ENCODE measurements around the gene SLC23A1. TPM values are rescaled to one million over a fixed set of nuclear protein-coding genes. Genes with fewer than 3 reads are reported as not detected.
A peak's percentile ranks its signal among the peaks of the same experiment; 100 is the strongest.

The SLC23A1 gene
- total and polyA plus RNA-seq, 4 experiments from 2014 or later = not detected

GRCh38 chr5:139374909-139375308, 8.2 kb downstream of the SLC23A1 start:
- Mint-ChIP-seq H3K4me3 (no peak overlapping the region), H3K27me3 (no peaks in the 10 kb centered on the region)
- intact Hi-C loops (cut with micrococcal nuclease) = no loop called here

GRCh38 chr5:139371482-139372435, 11.3 kb downstream of the SLC23A1 start:
- H3K9me3 Mint-ChIP-seq = no peaks in the 10 kb centered on the region
- no peak overlapping the region for H3K27ac Mint-ChIP-seq
- peaks cover 0 to 6% (median under 1%) of the 10 kb centered on the region in 4 donors for H3K4me1 Mint-ChIP-seq
- Histone ChIP-seq H3K4me1 (ENCODE audit: insufficient read depth, low read length) (no peaks in the 10 kb centered on the region), H3K27me3 (ENCODE audit: insufficient read depth, low read length) (no peaks in the 10 kb centered on the region), H3K36me3 (ENCODE audit: insufficient read depth, low read length) (peaks cover 20% of the 10 kb centered on the region), H3K4me3 (ENCODE audit: low read length in 2 of 2) (no peak overlapping the region), H3K27ac (ENCODE audit: low read depth, low read length) (no peak overlapping the region), H3K9me3 (ENCODE audit: control insufficient read depth in 1 of 2, low read length in 2 of 2) (no peaks in the 10 kb centered on the region)
- no peak overlapping the region for H3K4me3 Mint-ChIP-seq
- H3K27me3 Mint-ChIP-seq = no peaks in the 10 kb centered on the region
- intact Hi-C loops (cut with micrococcal nuclease) = no loop called here
- ChIA-PET CTCF (ENCODE audit: partially characterized antibody) (no interaction called here), POLR2A (ENCODE audit: partially characterized antibody) (interaction anchor here (0.8 kb wide), 1 partner anchor 98 kb away, joined by 4 read pairs; no protein-coding TSS in a partner anchor)
- DNase-seq = no peak
- peaks cover 24 to 42% of the 10 kb centered on the region in 2 donors for H3K36me3 Mint-ChIP-seq

More at GRCh38 chr5:139374909-139375308, 8.2 kb downstream of the SLC23A1 start:
- Mint-ChIP-seq H3K27ac (peak overlapping the region in 1 of 7 donors; percentile 41), H3K9me3 (no peaks in the 10 kb centered on the region), H3K4me1 (peaks cover 0 to 6% (median under 1%) of the 10 kb centered on the region in 4 donors), H3K36me3 (peaks cover 18 to 25% of the 10 kb centered on the region in 2 donors)
- CTCF ChIA-PET (ENCODE audit: partially characterized antibody) = no interaction called here
- Histone ChIP-seq H3K27me3 (ENCODE audit: insufficient read depth, low read length) (no peaks in the 10 kb centered on the region), H3K36me3 (ENCODE audit: insufficient read depth, low read length) (peaks cover 12% of the 10 kb centered on the region), H3K9me3 (ENCODE audit: control insufficient read depth in 1 of 2, low read length in 2 of 2) (no peaks in the 10 kb centered on the region), H3K27ac (ENCODE audit: low read depth, low read length) (no peak overlapping the region), H3K4me1 (ENCODE audit: insufficient read depth, low read length) (no peaks in the 10 kb centered on the region), H3K4me3 (ENCODE audit: low read length in 2 of 2) (no peak overlapping the region)
- POLR2A ChIA-PET (ENCODE audit: partially characterized antibody) = no interaction called here
- DNase-seq = no peak

GRCh38 chr5:139369181-139369580, 13.9 kb downstream of the SLC23A1 start:
- Histone ChIP-seq H3K9me3 (ENCODE audit: control insufficient read depth in 1 of 2, low read length in 2 of 2) (no peaks in the 10 kb centered on the region), H3K27me3 (ENCODE audit: insufficient read depth, low read length) (no peaks in the 10 kb centered on the region), H3K4me3 (ENCODE audit: low read length in 2 of 2) (no peak overlapping the region), H3K4me1 (ENCODE audit: insufficient read depth, low read length) (no peaks in the 10 kb centered on the region), H3K36me3 (ENCODE audit: insufficient read depth, low read length) (peaks cover 35% of the 10 kb centered on the region), H3K27ac (ENCODE audit: low read depth, low read length) (no peak overlapping the region)
- DNase-seq = no peak
- Mint-ChIP-seq H3K36me3 (peaks cover 35 to 60% of the 10 kb centered on the region in 2 donors), H3K27ac (no peak overlapping the region), H3K27me3 (no peaks in the 10 kb centered on the region), H3K4me1 (peaks cover 0 to 6% (median under 1%) of the 10 kb centered on the region in 4 donors), H3K9me3 (no peaks in the 10 kb centered on the region), H3K4me3 (no peak overlapping the region)
- CTCF ChIA-PET (ENCODE audit: partially characterized antibody) = interaction anchor here (1.3 to 1.9 kb wide), 3 partner anchors 12 to 544 kb away, joined by 3 to 5 read pairs (median 4); no protein-coding TSS in a partner anchor
- POLR2A ChIA-PET (ENCODE audit: partially characterized antibody) = interaction anchor here (0.8 kb wide), 1 partner anchor 27 kb away, joined by 3 read pairs; no protein-coding TSS in a partner anchor
- intact Hi-C loops (cut with micrococcal nuclease) = no loop called here

- Mint-ChIP-seq H3K4me3 (no peak overlapping the region), H3K9me3 (no peaks in the 10 kb centered on the region), H3K36me3 (peaks cover 36 to 65% of the 10 kb centered on the region in 2 donors), H3K27ac (peak overlapping the region in 1 of 7 donors; percentile 22), H3K27me3 (no peaks in the 10 kb centered on the region), H3K4me1 (peaks cover 0 to 3% (median under 1%) of the 10 kb centered on the region in 4 donors)
- H3K27ac ChIP-seq (ENCODE audit: low read depth, low read length) = no peak overlapping the region
- intact Hi-C loops (cut with micrococcal nuclease) = no loop called here
- H3K4me3 ChIP-seq (ENCODE audit: low read length in 2 of 2) = no peak overlapping the region
- no peaks in the 10 kb centered on the region for H3K27me3 ChIP-seq (ENCODE audit: insufficient read depth, low read length)
- no peak for DNase-seq
- CTCF ChIA-PET (ENCODE audit: partially characterized antibody) = interaction anchor here (0.6 to 2.4 kb wide), 5 partner anchors 11 to 544 kb away, joined by 3 to 6 read pairs (median 4); no protein-coding TSS in a partner anchor
- no peaks in the 10 kb centered on the region for H3K9me3 ChIP-seq (ENCODE audit: control insufficient read depth in 1 of 2, low read length in 2 of 2)
- POLR2A ChIA-PET (ENCODE audit: partially characterized antibody) = interaction anchor here (0.6 to 0.8 kb wide), 3 partner anchors 26 to 37 kb away, joined by 3 read pairs; no protein-coding TSS in a partner anchor
- peaks cover 41% of the 10 kb centered on the region for H3K36me3 ChIP-seq (ENCODE audit: insufficient read depth, low read length)
- no peaks in the 10 kb centered on the region for H3K4me1 ChIP-seq (ENCODE audit: insufficient read depth, low read length)
Observed at GRCh38 chr5:139368613-139369012, 14.5 kb downstream of the SLC23A1 start.

- peaks cover 30% of the 10 kb centered on the region for H3K36me3 ChIP-seq (ENCODE audit: insufficient read depth, low read length)
- DNase-seq = no peak
- POLR2A ChIA-PET (ENCODE audit: partially characterized antibody) = no interaction called here
- no peaks in the 10 kb centered on the region for H3K9me3 ChIP-seq (ENCODE audit: control insufficient read depth in 1 of 2, low read length in 2 of 2)
- no peaks in the 10 kb centered on the region for H3K4me1 ChIP-seq (ENCODE audit: insufficient read depth, low read length)
- Mint-ChIP-seq H3K36me3 (peaks cover 32 to 48% of the 10 kb centered on the region in 2 donors), H3K9me3 (no peaks in the 10 kb centered on the region), H3K4me1 (peaks cover 1 to 15% (median 6%) of the 10 kb centered on the region in 4 donors), H3K4me3 (no peak overlapping the region), H3K27me3 (no peaks in the 10 kb centered on the region), H3K27ac (no peak overlapping the region)
- no peaks in the 10 kb centered on the region for H3K27me3 ChIP-seq (ENCODE audit: insufficient read depth, low read length)
- intact Hi-C loops (cut with micrococcal nuclease) = no loop called here
- CTCF ChIA-PET (ENCODE audit: partially characterized antibody) = no interaction called here
- no peak overlapping the region for H3K4me3 ChIP-seq (ENCODE audit: low read length in 2 of 2)
- H3K27ac ChIP-seq (ENCODE audit: low read depth, low read length) = no peak overlapping the region
Observed at GRCh38 chr5:139364466-139364865, 18.6 kb downstream of the SLC23A1 start.

GRCh38 chr5:139363937-139364336, 19.2 kb downstream of the SLC23A1 start:
- no peak overlapping the region for H3K4me3 ChIP-seq (ENCODE audit: low read length in 2 of 2)
- intact Hi-C loops (cut with micrococcal nuclease) = no loop called here
- H3K27ac Mint-ChIP-seq = no peak overlapping the region
- no peak for DNase-seq
- H3K27me3 Mint-ChIP-seq = no peaks in the 10 kb centered on the region
- H3K4me1 ChIP-seq (ENCODE audit: insufficient read depth, low read length) = no peaks in the 10 kb centered on the region
- H3K9me3 Mint-ChIP-seq = no peaks in the 10 kb centered on the region
- ChIA-PET POLR2A (ENCODE audit: partially characterized antibody) (interaction anchor here (0.8 to 1.1 kb wide), 2 partner anchors 10 to 166 kb away, joined by 3 to 6 read pairs; partner anchors contain the start of gene SIL1), CTCF (ENCODE audit: partially characterized antibody) (no interaction called here)
- H3K36me3 Mint-ChIP-seq = peaks cover 32 to 45% of the 10 kb centered on the region in 2 donors
- H3K36me3 ChIP-seq (ENCODE audit: insufficient read depth, low read length) = peaks cover 27% of the 10 kb centered on the region
- no peaks in the 10 kb centered on the region for H3K27me3 ChIP-seq (ENCODE audit: insufficient read depth, low read length)
- no peaks in the 10 kb centered on the region for H3K9me3 ChIP-seq (ENCODE audit: control insufficient read depth in 1 of 2, low read length in 2 of 2)
- H3K27ac ChIP-seq (ENCODE audit: low read depth, low read length) = no peak overlapping the region
- H3K4me1 Mint-ChIP-seq = peaks cover 1 to 17% (median 6%) of the 10 kb centered on the region in 4 donors
- no peak overlapping the region for H3K4me3 Mint-ChIP-seq

GRCh38 chr5:139361835-139362429, 21.2 kb downstream of the SLC23A1 start:
- Mint-ChIP-seq H3K27ac (peak overlapping the region in 1 of 7 donors; percentile 73), H3K9me3 (no peaks in the 10 kb centered on the region), H3K4me3 (no peak overlapping the region), H3K27me3 (no peaks in the 10 kb centered on the region), H3K4me1 (peaks cover 9 to 34% (median 19%) of the 10 kb centered on the region in 4 donors), H3K36me3 (peaks cover 37 to 40% of the 10 kb centered on the region in 2 donors)
- no peak for DNase-seq
- H3K27ac ChIP-seq (ENCODE audit: low read depth, low read length) = no peak overlapping the region
- peaks cover 23% of the 10 kb centered on the region for H3K36me3 ChIP-seq (ENCODE audit: insufficient read depth, low read length)
- H3K27me3 ChIP-seq (ENCODE audit: insufficient read depth, low read length) = no peaks in the 10 kb centered on the region
- intact Hi-C loops (cut with micrococcal nuclease) = no loop called here
- H3K9me3 ChIP-seq (ENCODE audit: control insufficient read depth in 1 of 2, low read length in 2 of 2) = no peaks in the 10 kb centered on the region
- H3K4me1 ChIP-seq (ENCODE audit: insufficient read depth, low read length) = no peaks in the 10 kb centered on the region
- ChIA-PET POLR2A (ENCODE audit: partially characterized antibody) (no interaction called here), CTCF (ENCODE audit: partially characterized antibody) (interaction anchor here (1.1 kb wide), 1 partner anchor 111 kb away, joined by 3 read pairs; no protein-coding TSS in a partner anchor)
- no peak overlapping the region for H3K4me3 ChIP-seq (ENCODE audit: low read length in 2 of 2)
